ENCODE results near the gene COMT. TPM values are rescaled to one million over a fixed set of nuclear protein-coding genes. Genes with fewer than 3 reads are reported as not detected.

COMT gene
- total RNA-seq, 1 donor from 2014 or later, result 186 TPM

DNA sequence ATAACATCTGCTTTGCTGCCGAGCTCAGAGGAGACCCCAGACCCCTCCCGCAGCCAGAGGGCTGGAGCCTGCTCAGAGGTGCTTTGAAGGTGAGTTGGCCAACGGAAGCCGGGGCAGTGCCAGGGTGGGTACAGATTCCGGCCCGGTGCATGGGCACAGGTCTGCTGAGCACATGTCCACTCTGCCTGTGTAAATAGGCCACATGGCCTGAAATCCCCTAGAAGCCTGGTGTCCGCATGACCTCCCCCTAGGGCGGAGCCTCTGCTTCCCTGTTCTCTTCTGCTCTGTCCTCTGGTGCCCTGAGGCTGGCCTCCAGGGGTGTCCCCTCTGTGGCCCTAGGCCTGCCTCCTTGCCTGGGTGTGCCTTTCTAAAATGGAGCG, 19.6 kb downstream of the COMT start:
- no peaks in the 10 kb centered on the region for H3K9me3 Mint-ChIP-seq (ENCODE audit: low read depth)
- H3K36me3 Mint-ChIP-seq (ENCODE audit: low read depth), result no peaks in the 10 kb centered on the region
- TF ChIP-seq, protein P1, sequence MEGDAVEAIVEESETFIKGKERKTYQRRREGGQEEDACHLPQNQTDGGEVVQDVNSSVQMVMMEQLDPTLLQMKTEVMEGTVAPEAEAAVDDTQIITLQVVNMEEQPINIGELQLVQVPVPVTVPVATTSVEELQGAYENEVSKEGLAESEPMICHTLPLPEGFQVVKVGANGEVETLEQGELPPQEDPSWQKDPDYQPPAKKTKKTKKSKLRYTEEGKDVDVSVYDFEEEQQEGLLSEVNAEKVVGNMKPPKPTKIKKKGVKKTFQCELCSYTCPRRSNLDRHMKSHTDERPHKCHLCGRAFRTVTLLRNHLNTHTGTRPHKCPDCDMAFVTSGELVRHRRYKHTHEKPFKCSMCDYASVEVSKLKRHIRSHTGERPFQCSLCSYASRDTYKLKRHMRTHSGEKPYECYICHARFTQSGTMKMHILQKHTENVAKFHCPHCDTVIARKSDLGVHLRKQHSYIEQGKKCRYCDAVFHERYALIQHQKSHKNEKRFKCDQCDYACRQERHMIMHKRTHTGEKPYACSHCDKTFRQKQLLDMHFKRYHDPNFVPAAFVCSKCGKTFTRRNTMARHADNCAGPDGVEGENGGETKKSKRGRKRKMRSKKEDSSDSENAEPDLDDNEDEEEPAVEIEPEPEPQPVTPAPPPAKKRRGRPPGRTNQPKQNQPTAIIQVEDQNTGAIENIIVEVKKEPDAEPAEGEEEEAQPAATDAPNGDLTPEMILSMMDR (IDR thresholded peaks at IDR 0.05), result no peak
- no peaks in the 10 kb centered on the region for H3K27me3 Mint-ChIP-seq (ENCODE audit: low read depth)
- no peak overlapping the region for H3K27ac Mint-ChIP-seq (ENCODE audit: unreplicated experiment)
- H3K4me1 Mint-ChIP-seq (ENCODE audit: low read depth), result peaks cover 3% of the 10 kb centered on the region
- DNase-seq (ENCODE audit: low spot score), result peak; percentile 68
- no peak overlapping the region for H3K4me3 Mint-ChIP-seq (ENCODE audit: unreplicated experiment)

DNA sequence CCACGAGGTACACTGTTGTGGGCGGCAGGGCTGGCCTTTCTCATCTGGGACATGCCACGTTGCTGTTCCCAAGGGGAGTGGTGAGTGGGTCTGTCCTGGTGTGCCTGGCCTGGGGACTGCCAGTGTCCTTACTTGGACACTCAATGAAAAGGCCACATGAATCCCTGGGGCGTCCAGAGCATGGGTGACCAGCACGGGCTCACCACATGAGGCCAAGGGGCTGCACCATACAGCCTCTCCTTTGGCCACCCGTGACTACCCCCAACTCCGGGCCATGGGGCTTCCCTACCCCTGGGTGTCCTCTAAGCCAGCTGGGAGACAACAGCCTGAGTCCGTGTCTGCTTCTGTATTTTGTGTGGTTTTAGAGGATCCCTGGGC, 20.3 kb downstream of the COMT start:
- no peaks in the 10 kb centered on the region for H3K36me3 Mint-ChIP-seq (ENCODE audit: low read depth)
- no peak for DNase-seq (ENCODE audit: low spot score)
- H3K4me1 Mint-ChIP-seq (ENCODE audit: low read depth), result peaks cover 3% of the 10 kb centered on the region
- H3K27me3 Mint-ChIP-seq (ENCODE audit: low read depth), result no peaks in the 10 kb centered on the region
- H3K4me3 Mint-ChIP-seq (ENCODE audit: unreplicated experiment), result no peak overlapping the region
- TF ChIP-seq, protein P1 (IDR thresholded peaks at IDR 0.05), result no peak
- no peaks in the 10 kb centered on the region for H3K9me3 Mint-ChIP-seq (ENCODE audit: low read depth)
- no peak overlapping the region for H3K27ac Mint-ChIP-seq (ENCODE audit: unreplicated experiment)

DNA sequence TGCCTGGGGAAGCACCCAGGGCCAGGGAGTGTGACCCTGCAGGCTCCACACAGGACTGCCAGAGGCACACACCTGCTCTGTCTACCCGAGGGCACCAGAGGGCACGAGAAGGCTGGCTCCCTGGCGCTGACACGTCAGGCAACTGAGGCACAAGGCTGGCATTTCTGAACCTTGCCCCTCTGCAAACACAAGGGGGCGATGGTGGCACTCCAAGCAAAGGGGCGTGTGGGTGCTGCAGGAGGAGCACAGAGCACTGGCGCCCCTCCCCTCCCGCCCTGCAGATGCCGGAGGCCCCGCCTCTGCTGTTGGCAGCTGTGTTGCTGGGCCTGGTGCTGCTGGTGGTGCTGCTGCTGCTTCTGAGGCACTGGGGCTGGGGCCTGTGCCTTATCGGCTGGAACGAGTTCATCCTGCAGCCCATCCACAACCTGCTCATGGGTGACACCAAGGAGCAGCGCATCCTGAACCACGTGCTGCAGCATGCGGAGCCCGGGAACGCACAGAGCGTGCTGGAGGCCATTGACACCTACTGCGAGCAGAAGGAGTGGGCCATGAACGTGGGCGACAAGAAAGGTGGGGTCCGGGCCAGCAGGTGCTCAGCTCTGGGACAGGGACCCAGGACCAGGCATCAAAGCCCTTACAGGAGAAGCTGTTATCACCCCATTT, 20.8 kb downstream of the COMT start:
- peak; percentile 89 for DNase-seq (ENCODE audit: low spot score)
- peaks cover 3% of the 10 kb centered on the region for H3K36me3 Mint-ChIP-seq (ENCODE audit: low read depth)
- peaks cover 3% of the 10 kb centered on the region for H3K4me1 Mint-ChIP-seq (ENCODE audit: low read depth)
- TF ChIP-seq, protein P1 (IDR thresholded peaks at IDR 0.05), result peak; percentile 79
- H3K9me3 Mint-ChIP-seq (ENCODE audit: low read depth), result no peaks in the 10 kb centered on the region
- H3K27me3 Mint-ChIP-seq (ENCODE audit: low read depth), result no peaks in the 10 kb centered on the region
- H3K27ac Mint-ChIP-seq (ENCODE audit: unreplicated experiment), result no peak overlapping the region
- no peak overlapping the region for H3K4me3 Mint-ChIP-seq (ENCODE audit: unreplicated experiment)

DNA sequence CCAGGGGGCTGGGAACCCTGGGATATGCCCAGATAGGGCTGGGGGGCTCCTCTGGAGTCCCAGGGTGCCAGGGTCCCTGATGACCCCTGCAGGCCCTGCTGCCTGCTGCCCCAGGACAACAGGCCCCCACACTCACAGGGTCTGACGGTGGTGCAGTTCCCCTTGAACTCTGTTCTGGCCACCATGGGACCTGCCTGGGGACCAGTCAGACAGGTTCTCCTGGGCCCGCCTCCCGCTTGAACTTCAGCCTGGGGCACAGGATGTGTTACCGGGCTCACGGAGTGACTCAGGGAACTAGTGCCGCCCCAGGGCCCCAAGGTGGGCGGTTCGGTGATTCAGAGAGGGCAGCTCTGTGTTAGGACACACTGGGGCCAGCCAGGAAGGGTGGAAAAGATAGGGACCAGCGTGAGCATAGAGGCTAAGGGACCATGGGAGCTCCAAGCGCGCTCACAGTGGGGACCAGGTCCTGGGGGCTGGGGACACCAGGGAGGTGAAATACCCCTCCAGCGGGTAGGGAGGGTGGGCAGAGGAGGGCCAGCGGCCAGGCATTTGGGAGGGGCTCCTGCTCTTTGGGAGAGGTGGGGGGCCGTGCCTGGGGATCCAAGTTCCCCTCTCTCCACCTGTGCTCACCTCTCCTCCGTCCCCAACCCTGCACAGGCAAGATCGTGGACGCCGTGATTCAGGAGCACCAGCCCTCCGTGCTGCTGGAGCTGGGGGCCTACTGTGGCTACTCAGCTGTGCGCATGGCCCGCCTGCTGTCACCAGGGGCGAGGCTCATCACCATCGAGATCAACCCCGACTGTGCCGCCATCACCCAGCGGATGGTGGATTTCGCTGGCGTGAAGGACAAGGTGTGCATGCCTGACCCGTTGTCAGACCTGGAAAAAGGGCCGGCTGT, 21.6 kb downstream of the COMT start:
- H3K36me3 Mint-ChIP-seq (ENCODE audit: low read depth), result peaks cover 3% of the 10 kb centered on the region

More for the DNA sequence above, 21.6 kb downstream of the COMT start:
- no peak overlapping the region for H3K4me3 Mint-ChIP-seq (ENCODE audit: unreplicated experiment)
- DNase-seq (ENCODE audit: low spot score), result peak; percentile 89
- TF ChIP-seq, protein P1 (IDR thresholded peaks at IDR 0.05), result no peak
- H3K4me1 Mint-ChIP-seq (ENCODE audit: low read depth), result peaks cover 3% of the 10 kb centered on the region
- no peaks in the 10 kb centered on the region for H3K27me3 Mint-ChIP-seq (ENCODE audit: low read depth)
- no peak overlapping the region for H3K27ac Mint-ChIP-seq (ENCODE audit: unreplicated experiment)
- no peaks in the 10 kb centered on the region for H3K9me3 Mint-ChIP-seq (ENCODE audit: low read depth)

Data from chondrocyte (in vitro differentiated cells).